AG04450 (cell line): ENCODE measurements around the gene DNAJC15. TPM values are rescaled to one million over a fixed set of nuclear protein-coding genes. Genes with fewer than 3 reads are reported as not detected.
A peak's percentile ranks its signal among the peaks of the same experiment; 100 is the strongest.

Experiments
- CTCF ChIA-PET: fragments of 300-600, 350-600 bp; formaldehyde crosslinking; extraction: SDS; loops from one replicate; lab custom pipeline; 2022; ENCODE audit warnings: antibody characterized with exemption, inconsistent platforms; lab: Charles Lee
- POLR2A ChIA-PET: fragments of 350-600 bp; formaldehyde crosslinking; extraction: SDS; loops from one replicate; lab custom pipeline; 2021; ENCODE audit warnings: antibody characterized with exemption, inconsistent platforms; lab: Yijun Ruan, JAX
- DNase-seq: peaks from one replicate; pipeline ENCODE4 v3.0.0-alpha.2; 2011; ENCODE audit warnings: low read depth, low spot score
- H3K27ac ChIP-seq: one replicate; pipeline ENCODE4 v1.5.1; 2012; ENCODE audit warnings: low read depth, low read length, control low read depth
- H3K27me3 ChIP-seq: one replicate; pipeline ENCODE4 v1.6.0; 2012; ENCODE audit warnings: low read length; ENCODE audit not compliant: control insufficient read depth, insufficient read depth
- H3K4me3 ChIP-seq: 2 replicates; pipeline ENCODE4 v1.5.1; 2011; ENCODE audit warnings: mild to moderate bottlenecking, low read depth, low read length, control low read depth
- H3K9me3 ChIP-seq: 2 replicates; pipeline ENCODE4 v1.5.1; 2012; ENCODE audit warnings: low read length; ENCODE audit not compliant: control insufficient read depth, insufficient read depth
- CTCF ChIP-seq: IDR thresholded peaks from 2 replicates; pipeline ENCODE4 v1.5.1; 2011; ENCODE audit warnings: low read depth, low read length, control low read depth, inconsistent platforms
- polyA plus RNA-seq: library from polyadenylated mRNA; depleted of rRNA; stranded (reverse); fragments of >200 nt; gene quantifications from 2 replicates; pipeline ENCODE4 v1.2.3, GENCODE V29; 2011

Gene DNAJC15
- polyA plus RNA-seq, 1 experiment = 48.6 TPM

GRCh38 chr13:42994878-42995277, 28.5 kb upstream of the DNAJC15 start:
- POLR2A ChIA-PET = no interaction called here

GRCh38 chr13:42996584-42996983, 26.8 kb upstream of the DNAJC15 start:
- DNase-seq = peak; percentile 81
- no peak for TF ChIP-seq CTCF
- H3K9me3 ChIP-seq = no peaks in the 10 kb centered on the region
- POLR2A ChIA-PET = interaction anchor here (0.6 to 2.1 kb wide), 4 partner anchors 9 to 305 kb away, joined by 3 to 14 read pairs (median 9); no protein-coding TSS in a partner anchor
- CTCF ChIA-PET = interaction anchor here (1.5 kb wide), 1 partner anchor 27 kb away, joined by 8 read pairs; no protein-coding TSS in a partner anchor
- H3K4me3 ChIP-seq = no peak overlapping the region
- no peaks in the 10 kb centered on the region for H3K27me3 ChIP-seq
- H3K27ac ChIP-seq = no peak overlapping the region

More at GRCh38 chr13:42994878-42995277, 28.5 kb upstream of the DNAJC15 start:
- no peaks in the 10 kb centered on the region for H3K27me3 ChIP-seq
- CTCF ChIA-PET = interaction anchor here (0.9 kb wide), 1 partner anchor 27 kb away, joined by 3 read pairs; no protein-coding TSS in a partner anchor
- H3K4me3 ChIP-seq = no peak overlapping the region
- H3K27ac ChIP-seq = no peak overlapping the region
- TF ChIP-seq CTCF = no peak
- no peak for DNase-seq
- no peaks in the 10 kb centered on the region for H3K9me3 ChIP-seq

GRCh38 chr13:42997381-42997780, 26.0 kb upstream of the DNAJC15 start:
- POLR2A ChIA-PET = interaction anchor here (0.7 to 2.1 kb wide), 4 partner anchors 8 to 80 kb away, joined by 3 to 14 read pairs (median 9); no protein-coding TSS in a partner anchor
- Histone ChIP-seq H3K27me3 (no peaks in the 10 kb centered on the region), H3K4me3 (no peak overlapping the region)

GRCh38 chr13:42999491-42999890, 23.9 kb upstream of the DNAJC15 start:
- POLR2A ChIA-PET = no interaction called here
- H3K9me3 ChIP-seq = no peaks in the 10 kb centered on the region
- no peak overlapping the region for H3K27ac ChIP-seq
- H3K27me3 ChIP-seq = no peaks in the 10 kb centered on the region
- TF ChIP-seq CTCF = no peak
- CTCF ChIA-PET = no interaction called here
- no peak overlapping the region for H3K4me3 ChIP-seq
- no peak for DNase-seq

More at GRCh38 chr13:42997381-42997780, 26.0 kb upstream of the DNAJC15 start:
- Histone ChIP-seq H3K9me3 (no peaks in the 10 kb centered on the region), H3K27ac (peak overlapping the region; percentile 34)
- no peak for DNase-seq
- CTCF ChIA-PET = interaction anchor here (1.2 to 1.5 kb wide), 2 partner anchors 28 to 30 kb away, joined by 3 to 8 read pairs; no protein-coding TSS in a partner anchor
- no peak for TF ChIP-seq CTCF

GRCh38 chr13:43000676-43001075, 22.7 kb upstream of the DNAJC15 start:
- no peak for DNase-seq
- no peak for TF ChIP-seq CTCF
- no peak overlapping the region for H3K4me3 ChIP-seq
- POLR2A ChIA-PET = no interaction called here
- H3K27me3 ChIP-seq = no peaks in the 10 kb centered on the region
- no peaks in the 10 kb centered on the region for H3K9me3 ChIP-seq
- no peak overlapping the region for H3K27ac ChIP-seq
- CTCF ChIA-PET = no interaction called here
